ENCODE data around the gene B4GALNT2.
"Not testable (repeated sequence)": the region's sequence is repeated elsewhere in the genome, so short reads cannot be mapped to it uniquely, and the experiment has no call there.

The B4GALNT2 gene

GRCh38 chr17:49122566-49122965 is 10.0 kb upstream of the B4GALNT2 start:
- DNase-seq, result no peak

- no peak for DNase-seq
Measured at GRCh38 chr17:49123061-49123460, 9.5 kb upstream of the B4GALNT2 start.

- no peak for DNase-seq
Measured at GRCh38 chr17:49125449-49125848, 7.1 kb upstream of the B4GALNT2 start.

GRCh38 chr17:49126183-49126859 is 6.2 kb upstream of the B4GALNT2 start:
- not testable (repeated sequence) for DNase-seq

- not testable (repeated sequence) for DNase-seq
Measured at GRCh38 chr17:49129359-49129950, 3.1 kb upstream of the B4GALNT2 start.

GRCh38 chr17:49130891-49131290 is 1.7 kb upstream of the B4GALNT2 start:
- DNase-seq, result no peak

- DNase-seq, result no peak
Measured at GRCh38 chr17:49132317-49132698, 261 bp upstream of the B4GALNT2 start.

GRCh38 chr17:49136335-49136734 is 3.8 kb downstream of the B4GALNT2 start:
- no peak for DNase-seq

- not testable (repeated sequence) for DNase-seq
Measured at GRCh38 chr17:49145654-49146053, 13.1 kb downstream of the B4GALNT2 start.

- DNase-seq, result no peak
Measured at GRCh38 chr17:49146620-49147306, 14.2 kb downstream of the B4GALNT2 start.

- DNase-seq, result no peak
Measured at GRCh38 chr17:49148171-49148570, 15.6 kb downstream of the B4GALNT2 start.

- DNase-seq, result no peak
Measured at GRCh38 chr17:49151996-49152395, 19.4 kb downstream of the B4GALNT2 start.

GRCh38 chr17:49156256-49156655 is 23.7 kb downstream of the B4GALNT2 start:
- DNase-seq, result no peak

GRCh38 chr17:49157784-49158183 is 25.2 kb downstream of the B4GALNT2 start:
- DNase-seq, result no peak

- DNase-seq, result no peak
Measured at GRCh38 chr17:49162866-49163265, 30.3 kb downstream of the B4GALNT2 start.

- DNase-seq, result no peak
Measured at GRCh38 chr17:49165143-49165542, 32.6 kb downstream of the B4GALNT2 start.

GRCh38 chr17:49168706-49169105 is 36.1 kb downstream of the B4GALNT2 start:
- DNase-seq, result no peak

- DNase-seq, result no peak
Measured at GRCh38 chr17:49170216-49170615, 37.6 kb downstream of the B4GALNT2 start.

GRCh38 chr17:49170711-49171110 is 38.1 kb downstream of the B4GALNT2 start:
- not testable (repeated sequence) for DNase-seq

GRCh38 chr17:49175978-49176377 is 43.4 kb downstream of the B4GALNT2 start:
- not testable (repeated sequence) for DNase-seq

GRCh38 chr17:49180303-49180702 is 47.7 kb downstream of the B4GALNT2 start:
- DNase-seq, result peak; percentile 41

GRCh38 chr17:49180998-49181635 is 48.5 kb downstream of the B4GALNT2 start:
- DNase-seq, result no peak

GRCh38 chr17:49183341-49183740 is 50.8 kb downstream of the B4GALNT2 start:
- DNase-seq, result no peak

GRCh38 chr17:49183801-49184200 is 51.2 kb downstream of the B4GALNT2 start:
- DNase-seq, result no peak
